HepG2 (cell line): Measurements from ENCODE around the gene SMIM41. TPM values are rescaled to one million over a fixed set of nuclear protein-coding genes. Genes with fewer than 3 reads are reported as not detected.
A peak's percentile ranks its signal among the peaks of the same experiment; 100 is the strongest.

Experiments
- ARNT ChIP-seq: fragments of 450-650 bp; IDR thresholded peaks from 2 replicates; pipeline ENCODE4 v1.6.1; 2017
- BATF2 ChIP-seq: sonication (generic); formaldehyde crosslinking; IDR thresholded peaks from 2 replicates; pipeline ENCODE4 v1.8.0; 2022; ENCODE audit warnings: mild to moderate bottlenecking, missing genetic modification reagents, moderate library complexity
- CBFB ChIP-seq: sonication (generic); formaldehyde crosslinking; IDR thresholded peaks from 2 replicates; pipeline ENCODE4 v1.4.0; 2020; ENCODE audit warnings: missing genetic modification reagents
- GPN1 ChIP-seq: sonication (generic); formaldehyde crosslinking; IDR thresholded peaks from 2 replicates; pipeline ENCODE4 v1.5.1; 2020; ENCODE audit warnings: missing genetic modification reagents, borderline replicate concordance
- HOMEZ ChIP-seq: IDR thresholded peaks from 2 replicates; pipeline ENCODE4 v1.6.1; 2016; ENCODE audit warnings: low read depth
- ISX ChIP-seq: sonication (generic); formaldehyde crosslinking; conservative IDR thresholded peaks from 2 replicates; pipeline ENCODE4 v1.5.0; 2020; ENCODE audit warnings: missing genetic modification reagents
- KAT7 ChIP-seq: IDR thresholded peaks from 2 replicates; pipeline ENCODE4 v1.6.1; 2018; ENCODE audit warnings: borderline replicate concordance, missing compliant biosample characterization
- LRRFIP1 ChIP-seq: sonication (generic); formaldehyde crosslinking; conservative IDR thresholded peaks from 2 replicates; pipeline ENCODE4 v1.4.0; 2020; ENCODE audit warnings: missing genetic modification reagents
- MIER3 ChIP-seq: IDR thresholded peaks from 2 replicates; pipeline ENCODE4 v1.6.1; 2016; ENCODE audit warnings: missing compliant biosample characterization, borderline replicate concordance
- NFKB2 ChIP-seq: sonication (generic); formaldehyde crosslinking; IDR thresholded peaks from 2 replicates; pipeline ENCODE4 v1.4.0; 2020; ENCODE audit warnings: missing genetic modification reagents, borderline replicate concordance
- PAWR ChIP-seq: sonication (generic); formaldehyde crosslinking; IDR thresholded peaks from 2 replicates; pipeline ENCODE4 v1.4.0; 2020; ENCODE audit warnings: missing genetic modification reagents, mild to moderate bottlenecking, borderline replicate concordance
- PAX8 ChIP-seq: sonication (generic); formaldehyde crosslinking; IDR thresholded peaks from 2 replicates; pipeline ENCODE4 v1.8.0; 2022; ENCODE audit warnings: mild to moderate bottlenecking, missing genetic modification reagents, borderline replicate concordance
- SMC3 ChIP-seq: IDR thresholded peaks from 2 replicates; pipeline ENCODE4 v1.6.1; 2011; ENCODE audit warnings: low read length, improper control_type of control experiment
- TAF15 ChIP-seq: fragments of 200-400 bp; formaldehyde crosslinking; IDR thresholded peaks from one replicate; pipeline ENCODE4 v1.6.1; 2018; ENCODE audit warnings: mild to moderate bottlenecking, low read depth, low read length; ENCODE audit not compliant: poor library complexity, severe bottlenecking
- ZBTB46 ChIP-seq: sonication (generic); formaldehyde crosslinking; IDR thresholded peaks from 2 replicates; pipeline ENCODE4 v1.4.0; 2020; ENCODE audit warnings: mild to moderate bottlenecking, missing genetic modification reagents, borderline replicate concordance
- ZMYM4 ChIP-seq: sonication (generic); formaldehyde crosslinking; IDR thresholded peaks from 2 replicates; pipeline ENCODE4 v1.8.1; 2023; ENCODE audit warnings: mild to moderate bottlenecking, missing genetic modification reagents
- ZNF331 ChIP-seq: sonication (generic); formaldehyde crosslinking; IDR thresholded peaks from 2 replicates; pipeline ENCODE4 v1.4.0; 2020; ENCODE audit warnings: missing genetic modification reagents
- ZNF44 ChIP-seq: sonication (generic); formaldehyde crosslinking; IDR thresholded peaks from 2 replicates; pipeline ENCODE4 v1.5.1; 2020; ENCODE audit warnings: mild to moderate bottlenecking, missing genetic modification reagents
- ZNF614 ChIP-seq: IDR thresholded peaks from 2 replicates; pipeline ENCODE4 v1.6.1; 2018; ENCODE audit warnings: missing biosample characterization, missing genetic modification reagents, inconsistent platforms, borderline replicate concordance
- ZNF816 ChIP-seq: sonication (generic); formaldehyde crosslinking; IDR thresholded peaks from 2 replicates; pipeline ENCODE4 v1.8.0; 2022; ENCODE audit warnings: missing genetic modification reagents, mild to moderate bottlenecking, borderline replicate concordance
- polyA plus RNA-seq, 8 experiments: library from polyadenylated mRNA; depleted of rRNA in 3 of 8; stranded (reverse) in 7 of 8; unstranded in 1 of 8; fragments of >200 nt; fragmentation: Illumina TruSeq in 4 of 8; extraction: Trizol in 4 of 8; gene quantifications; 2 replicates each; pipeline versions ENCODE4 v1.2.1 to v1.2.3, GENCODE V29; 2011 to 2016; ENCODE audit warnings: low read depth in 4 of 8, missing spikeins in 1 of 8, mixed read lengths in 1 of 8; ENCODE audit not compliant: insufficient read depth in 1 of 8
- total RNA-seq, 5 experiments: library from RNA; depleted of rRNA; stranded (reverse); fragments of >200 nt; fragmentation: Illumina TruSeq; extraction: Trizol; gene quantifications; 2 replicates each; pipeline ENCODE4 v1.2.3, GENCODE V29; 2016; ENCODE audit warnings: low read depth in 1 of 5
- TF ChIP-seq, protein P1 (sequence below): sonication (generic); formaldehyde crosslinking; IDR thresholded peaks from 2 replicates; pipeline ENCODE4 v1.8.1; 2023; ENCODE audit warnings: missing genetic modification reagents, inconsistent platforms, borderline replicate concordance

Gene SMIM41
- total and polyA plus RNA-seq, 2 of the 13 experiments (the other 11 are each of a cell fraction or from before 2014, with no cell fraction given), result not detected

DNA sequence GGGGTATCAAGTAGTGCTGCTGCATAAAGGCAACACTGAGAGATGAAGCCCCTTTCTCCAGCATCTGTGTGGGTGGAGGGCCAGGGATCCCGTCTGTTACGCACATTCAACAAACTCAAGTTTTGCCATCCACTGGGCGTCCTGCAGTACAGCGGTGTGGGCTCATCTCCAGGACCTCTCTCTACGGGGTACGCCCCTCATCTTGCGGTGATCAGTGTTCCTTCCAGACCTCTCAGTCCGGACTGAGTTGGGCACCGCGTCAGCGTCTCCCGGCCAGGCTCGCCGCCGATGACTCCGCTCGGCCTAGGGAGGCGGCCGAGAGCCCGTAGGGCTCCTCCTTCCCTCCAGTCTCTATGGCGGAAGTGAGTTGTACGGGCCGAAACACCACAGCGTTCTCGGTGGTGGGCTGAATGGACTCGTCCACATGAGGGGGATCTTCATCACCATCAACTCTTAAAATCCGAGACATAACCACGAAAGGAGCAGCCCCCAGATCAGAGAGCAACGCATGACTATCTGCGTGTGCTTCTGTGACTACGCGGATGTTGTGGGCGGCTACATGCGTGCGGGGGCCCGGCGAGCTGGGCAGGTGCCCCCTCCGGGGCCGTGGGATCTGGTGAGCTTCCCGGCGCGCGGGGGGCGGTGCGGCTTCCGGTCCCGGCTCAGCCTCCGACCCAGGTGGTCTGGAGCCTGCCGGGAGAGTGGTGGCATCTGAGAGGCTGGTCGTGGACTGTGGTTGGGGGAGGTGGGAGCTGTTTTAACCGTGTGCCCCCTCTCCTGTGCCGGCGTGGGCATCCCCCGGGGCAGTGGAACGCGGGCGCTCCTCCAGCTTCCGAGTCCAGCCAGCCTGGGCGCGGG, 9.9 kb upstream of the SMIM41 start, which contains the start of gene ATG101 (continued):
- TF ChIP-seq LRRFIP1 (CRISPR knock-in tag) (peak; percentile 18; the same call in 1 of the 2 replicates), ZMYM4 (CRISPR knock-in tag) (peak; percentile 96), KAT7 (CRISPR knock-in tag) (no peak), ZNF44 (CRISPR knock-in tag) (no peak), BATF2 (CRISPR knock-in tag) (no peak; the same call in 1 of the 2 replicates), ZNF816 (CRISPR knock-in tag) (peak; percentile 66; the same call in 1 of the 2 replicates), ZNF331 (CRISPR knock-in tag) (peak; percentile 37), TAF15 (no peak), ZNF614 (0 out of 2 replicates have a peak, but pooled peaks have one; percentile 75), SMC3 (peak; percentile 16; the same call in 1 of the 2 replicates), GPN1 (CRISPR knock-in tag) (no peak), ZBTB46 (no peak), HOMEZ (CRISPR knock-in tag) (0 out of 2 replicates have a peak, but pooled peaks have one; percentile 34), PAWR (CRISPR knock-in tag) (no peak), MIER3 (CRISPR knock-in tag) (peak; percentile 24; the same call in 1 of the 2 replicates), CBFB (peak; percentile 84; the same call in 1 of the 2 replicates), NFKB2 (CRISPR knock-in tag) (peak; percentile 57; the same call in 1 of the 2 replicates), ARNT (no peak), ISX (CRISPR knock-in tag) (no peak), PAX8 (CRISPR knock-in tag) (no peak)
- TF ChIP-seq, protein P1, sequence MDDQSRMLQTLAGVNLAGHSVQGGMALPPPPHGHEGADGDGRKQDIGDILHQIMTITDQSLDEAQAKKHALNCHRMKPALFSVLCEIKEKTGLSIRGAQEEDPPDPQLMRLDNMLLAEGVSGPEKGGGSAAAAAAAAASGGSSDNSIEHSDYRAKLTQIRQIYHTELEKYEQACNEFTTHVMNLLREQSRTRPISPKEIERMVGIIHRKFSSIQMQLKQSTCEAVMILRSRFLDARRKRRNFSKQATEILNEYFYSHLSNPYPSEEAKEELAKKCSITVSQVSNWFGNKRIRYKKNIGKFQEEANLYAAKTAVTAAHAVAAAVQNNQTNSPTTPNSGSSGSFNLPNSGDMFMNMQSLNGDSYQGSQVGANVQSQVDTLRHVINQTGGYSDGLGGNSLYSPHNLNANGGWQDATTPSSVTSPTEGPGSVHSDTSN, result no peak
